Activated CD8-positive, alpha-beta T cell treated with anti-CD3 and anti-CD28 coated beads, Interleukin-2, amount 10 ng/mL, durations not matched to agents 7 days and 5 days (primary cell): ENCODE measurements around the gene ADAMTSL1. TPM values are rescaled to one million over a fixed set of nuclear protein-coding genes. Genes with fewer than 3 reads are reported as not detected.

Experiments used
- ATAC-seq: fragments of 150-1000 bp; cut with Tn5 transposase; one replicate; pipeline ENCODE4 v1.10.0; 2021; ENCODE audit warnings: moderate library complexity
- CTCF ChIA-PET: fragments of 350-600 bp; sonication (Branson Sonifier 250); formaldehyde crosslinking; loops from one replicate; lab custom pipeline; 2021; ENCODE audit warnings: antibody characterized with exemption; lab: Charles Lee
- POLR2A ChIA-PET: fragments of 350-600 bp; sonication (Branson Sonifier 250); formaldehyde crosslinking; loops from one replicate; lab custom pipeline; 2021; ENCODE audit warnings: antibody characterized with exemption; lab: Charles Lee
- DNase-seq: peaks from one replicate; pipeline ENCODE4 v3.0.0-alpha.2; 2020
- H3K27ac Mint-ChIP-seq: one replicate; pipeline ENCODE4 v1.8.0; 2021; ENCODE audit warnings: mild to moderate bottlenecking, mixed read lengths
- H3K27me3 Mint-ChIP-seq: one replicate; pipeline ENCODE4 v1.8.0; 2021; ENCODE audit warnings: low read depth, mixed read lengths
- H3K36me3 Mint-ChIP-seq: one replicate; pipeline ENCODE4 v1.8.0; 2021; ENCODE audit warnings: low read depth, mixed read lengths
- H3K4me1 Mint-ChIP-seq: one replicate; pipeline ENCODE4 v1.8.0; 2021; ENCODE audit warnings: low read depth, mixed read lengths
- H3K4me3 Mint-ChIP-seq: one replicate; pipeline ENCODE4 v1.8.0; 2021; ENCODE audit warnings: mild to moderate bottlenecking, mixed read lengths
- H3K9me3 Mint-ChIP-seq: one replicate; pipeline ENCODE4 v1.8.0; 2022; ENCODE audit warnings: mixed read lengths; ENCODE audit not compliant: insufficient read depth
- total RNA-seq, 2 experiments: library from RNA; stranded (reverse); gene quantifications; one replicate each; pipeline ENCODE4 v1.2.3, GENCODE V29; 2021

ADAMTSL1 gene
- total RNA-seq, 2 experiments from 2014 or later = not detected

DNA sequence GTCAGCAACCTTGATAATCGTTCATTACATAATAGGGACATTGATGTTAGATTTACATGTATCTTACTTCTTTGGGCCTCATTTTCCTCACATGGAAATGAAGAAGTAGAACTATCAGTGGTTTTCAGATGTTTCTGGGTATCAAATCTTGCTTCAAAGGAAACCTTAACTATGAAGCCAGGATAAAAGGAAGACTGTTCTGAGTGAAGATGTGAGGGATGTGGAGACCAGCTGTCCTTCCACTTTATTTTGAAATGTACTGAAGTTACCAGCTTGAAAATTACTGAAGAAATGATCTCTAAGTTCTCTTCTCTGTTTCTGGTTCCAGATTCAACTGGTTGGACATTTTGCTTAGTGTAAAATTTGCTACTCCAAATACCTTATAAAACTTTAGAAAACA is 186.0 kb downstream of the ADAMTSL1 start:
- Mint-ChIP-seq H3K9me3 (no peaks in the 10 kb centered on the region), H3K27me3 (no peaks in the 10 kb centered on the region), H3K27ac (no peak overlapping the region), H3K4me3 (no peak overlapping the region), H3K4me1 (no peaks in the 10 kb centered on the region), H3K36me3 (no peaks in the 10 kb centered on the region)
- DNase-seq = no peak
- ChIA-PET CTCF (no interaction called here), POLR2A (no interaction called here)
- no peak for ATAC-seq

DNA sequence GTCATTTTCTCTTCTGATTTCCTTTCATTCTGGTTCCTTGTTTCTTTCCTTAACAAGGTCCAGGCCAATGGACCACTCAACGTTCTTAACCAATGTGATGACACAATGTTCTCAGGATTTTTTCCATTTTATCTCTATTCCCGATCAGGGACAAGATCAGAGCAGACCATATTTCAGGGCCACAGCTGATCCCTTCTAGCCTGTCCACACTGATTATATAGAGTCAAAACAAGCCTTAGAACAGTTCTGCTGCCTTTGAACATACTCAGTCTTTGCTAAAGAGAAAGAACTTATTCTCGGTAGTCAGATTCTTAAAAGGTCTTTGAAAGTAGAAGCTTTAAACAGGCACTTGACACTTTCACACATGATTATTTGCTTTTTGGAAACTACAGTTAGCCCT is 188.4 kb downstream of the ADAMTSL1 start:
- POLR2A ChIA-PET = no interaction called here

GRCh38 chr9:18665947-18666346 is 192.0 kb downstream of the ADAMTSL1 start:
- ChIA-PET CTCF (no interaction called here), POLR2A (no interaction called here)
- ATAC-seq (no peak), DNase-seq (no peak)
- Mint-ChIP-seq H3K4me3 (no peak overlapping the region), H3K9me3 (no peaks in the 10 kb centered on the region), H3K27me3 (no peaks in the 10 kb centered on the region), H3K36me3 (no peaks in the 10 kb centered on the region), H3K4me1 (no peaks in the 10 kb centered on the region), H3K27ac (no peak overlapping the region)

More for the DNA sequence above, 188.4 kb downstream of the ADAMTSL1 start:
- H3K4me3 Mint-ChIP-seq = no peak overlapping the region
- no peaks in the 10 kb centered on the region for H3K4me1 Mint-ChIP-seq
- no peaks in the 10 kb centered on the region for H3K36me3 Mint-ChIP-seq
- no peaks in the 10 kb centered on the region for H3K27me3 Mint-ChIP-seq
- no peak overlapping the region for H3K27ac Mint-ChIP-seq
- DNase-seq (no peak), ATAC-seq (no peak)
- CTCF ChIA-PET = no interaction called here
- no peaks in the 10 kb centered on the region for H3K9me3 Mint-ChIP-seq

GRCh38 chr9:18666348-18666747 is 192.4 kb downstream of the ADAMTSL1 start:
- POLR2A ChIA-PET = no interaction called here
- no peak for DNase-seq
- ATAC-seq = no peak
- Mint-ChIP-seq H3K36me3 (no peaks in the 10 kb centered on the region), H3K27ac (no peak overlapping the region), H3K4me1 (no peaks in the 10 kb centered on the region), H3K27me3 (no peaks in the 10 kb centered on the region), H3K9me3 (no peaks in the 10 kb centered on the region), H3K4me3 (no peak overlapping the region)
- CTCF ChIA-PET = no interaction called here

DNA sequence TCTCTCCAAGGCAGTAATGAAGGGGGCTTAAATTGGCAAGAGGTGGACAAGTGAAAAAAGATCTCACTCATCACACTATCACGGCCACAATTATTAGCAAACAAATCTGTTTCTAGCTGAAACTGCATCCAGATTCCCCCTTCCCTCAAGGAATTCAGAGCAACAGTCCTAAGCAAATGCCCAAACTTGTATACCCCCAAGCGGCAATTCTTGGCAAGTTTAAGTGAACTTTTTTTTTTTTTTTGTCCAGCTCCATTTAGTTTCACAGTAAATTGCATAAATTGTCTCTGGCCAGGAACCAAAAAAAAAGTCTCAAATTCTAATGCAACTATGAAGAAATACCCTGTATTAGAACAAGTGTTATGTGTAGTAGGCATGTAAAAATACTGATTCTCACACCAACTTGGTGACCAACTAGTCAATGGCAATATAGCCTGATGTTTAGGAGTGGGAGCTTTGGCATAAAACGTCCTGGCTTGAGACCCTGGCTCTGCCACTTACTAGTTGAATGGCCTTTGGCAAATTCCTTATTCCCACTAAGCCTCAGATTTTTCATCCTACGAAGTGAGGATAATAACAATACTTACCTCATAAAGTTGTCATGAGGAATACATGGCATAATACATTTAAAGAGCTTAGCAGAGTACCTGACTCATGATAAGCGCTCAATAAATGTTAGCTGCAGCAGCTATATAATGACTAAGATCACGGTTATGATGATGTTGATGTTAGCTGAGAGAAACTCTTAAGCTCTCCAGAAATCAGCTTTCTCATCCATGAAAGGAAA is 193.2 kb downstream of the ADAMTSL1 start:
- no peaks in the 10 kb centered on the region for H3K27me3 Mint-ChIP-seq
- no peak overlapping the region for H3K27ac Mint-ChIP-seq
- ChIA-PET CTCF (no interaction called here), POLR2A (no interaction called here)
- no peaks in the 10 kb centered on the region for H3K9me3 Mint-ChIP-seq
- no peaks in the 10 kb centered on the region for H3K4me1 Mint-ChIP-seq
- H3K36me3 Mint-ChIP-seq = no peaks in the 10 kb centered on the region
- no peak for ATAC-seq
- DNase-seq = no peak
- H3K4me3 Mint-ChIP-seq = no peak overlapping the region

GRCh38 chr9:18668944-18669343 is 195.0 kb downstream of the ADAMTSL1 start:
- Mint-ChIP-seq H3K27me3 (no peaks in the 10 kb centered on the region), H3K36me3 (no peaks in the 10 kb centered on the region), H3K27ac (no peak overlapping the region), H3K4me3 (no peak overlapping the region), H3K4me1 (no peaks in the 10 kb centered on the region), H3K9me3 (no peaks in the 10 kb centered on the region)
- DNase-seq = no peak
- ChIA-PET CTCF (no interaction called here), POLR2A (no interaction called here)
- no peak for ATAC-seq

- H3K9me3 Mint-ChIP-seq = no peaks in the 10 kb centered on the region
- POLR2A ChIA-PET = no interaction called here
These were observed 198.8 kb downstream of the ADAMTSL1 start for GRCh38 chr9:18672706-18673105.

GRCh38 chr9:18673179-18673578 is 199.2 kb downstream of the ADAMTSL1 start:
- ATAC-seq (no peak), DNase-seq (no peak)
- ChIA-PET POLR2A (no interaction called here), CTCF (no interaction called here)
- Mint-ChIP-seq H3K27me3 (no peaks in the 10 kb centered on the region), H3K4me3 (no peak overlapping the region), H3K36me3 (no peaks in the 10 kb centered on the region), H3K27ac (no peak overlapping the region), H3K4me1 (no peaks in the 10 kb centered on the region), H3K9me3 (no peaks in the 10 kb centered on the region)

More at GRCh38 chr9:18672706-18673105, 198.8 kb downstream of the ADAMTSL1 start:
- CTCF ChIA-PET = no interaction called here
- H3K27me3 Mint-ChIP-seq = no peaks in the 10 kb centered on the region
- ATAC-seq (no peak), DNase-seq (no peak)
- no peak overlapping the region for H3K4me3 Mint-ChIP-seq
- H3K36me3 Mint-ChIP-seq = no peaks in the 10 kb centered on the region
- no peak overlapping the region for H3K27ac Mint-ChIP-seq
- H3K4me1 Mint-ChIP-seq = no peaks in the 10 kb centered on the region

- no peak for DNase-seq
- POLR2A ChIA-PET = no interaction called here
- Mint-ChIP-seq H3K9me3 (no peaks in the 10 kb centered on the region), H3K4me1 (no peaks in the 10 kb centered on the region), H3K27ac (no peak overlapping the region), H3K36me3 (no peaks in the 10 kb centered on the region), H3K27me3 (no peaks in the 10 kb centered on the region), H3K4me3 (no peak overlapping the region)
- ATAC-seq = no peak
- CTCF ChIA-PET = no interaction called here
These were observed 201.4 kb downstream of the ADAMTSL1 start for GRCh38 chr9:18675332-18675731.

DNA sequence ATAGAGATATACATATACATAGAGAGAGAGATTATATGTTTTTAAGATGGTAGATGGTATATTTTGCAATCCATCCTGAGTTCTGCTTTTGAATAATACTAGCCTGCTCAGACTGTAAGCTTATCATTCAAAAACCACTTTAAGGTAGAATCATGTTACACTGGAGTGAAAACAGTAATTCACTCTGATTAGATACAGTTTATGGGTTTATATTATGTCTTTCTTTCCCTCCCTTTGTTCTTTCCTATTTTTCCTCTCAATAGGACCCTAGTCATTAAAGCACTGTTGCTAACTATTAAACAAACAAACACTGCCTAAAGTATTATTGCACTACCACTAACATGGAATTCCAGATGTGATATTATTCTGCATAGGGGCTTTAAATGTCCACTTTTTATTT is 202.0 kb downstream of the ADAMTSL1 start:
- ATAC-seq (no peak), DNase-seq (no peak)
- H3K9me3 Mint-ChIP-seq = no peaks in the 10 kb centered on the region
- H3K36me3 Mint-ChIP-seq = no peaks in the 10 kb centered on the region
- H3K4me1 Mint-ChIP-seq = no peaks in the 10 kb centered on the region
- no peaks in the 10 kb centered on the region for H3K27me3 Mint-ChIP-seq
- ChIA-PET CTCF (no interaction called here), POLR2A (no interaction called here)
- H3K27ac Mint-ChIP-seq = no peak overlapping the region
- H3K4me3 Mint-ChIP-seq = no peak overlapping the region

DNA sequence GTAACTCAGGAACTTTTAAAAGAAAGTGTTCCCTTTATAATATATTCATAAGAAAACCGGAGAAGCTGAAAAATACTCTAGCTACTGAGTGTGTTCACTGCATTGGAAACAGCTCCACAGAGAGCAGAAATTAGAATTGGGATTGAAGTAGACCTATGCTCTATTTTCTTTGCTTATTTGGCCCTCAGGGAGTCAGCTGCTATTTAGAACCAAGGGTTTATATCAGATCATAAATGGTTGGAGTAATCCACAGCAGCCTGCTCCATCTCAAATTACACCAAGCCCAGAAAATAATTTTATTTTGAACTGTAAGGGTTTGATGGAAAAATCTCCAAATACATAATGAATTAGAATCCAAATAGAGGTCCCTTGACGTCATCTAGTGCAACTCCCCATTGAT is 202.6 kb downstream of the ADAMTSL1 start:
- POLR2A ChIA-PET = no interaction called here
- Mint-ChIP-seq H3K27ac (no peak overlapping the region), H3K4me1 (no peaks in the 10 kb centered on the region), H3K36me3 (no peaks in the 10 kb centered on the region), H3K4me3 (no peak overlapping the region), H3K27me3 (no peaks in the 10 kb centered on the region), H3K9me3 (no peaks in the 10 kb centered on the region)
- no peak for ATAC-seq
- CTCF ChIA-PET = no interaction called here
- DNase-seq = no peak

DNA sequence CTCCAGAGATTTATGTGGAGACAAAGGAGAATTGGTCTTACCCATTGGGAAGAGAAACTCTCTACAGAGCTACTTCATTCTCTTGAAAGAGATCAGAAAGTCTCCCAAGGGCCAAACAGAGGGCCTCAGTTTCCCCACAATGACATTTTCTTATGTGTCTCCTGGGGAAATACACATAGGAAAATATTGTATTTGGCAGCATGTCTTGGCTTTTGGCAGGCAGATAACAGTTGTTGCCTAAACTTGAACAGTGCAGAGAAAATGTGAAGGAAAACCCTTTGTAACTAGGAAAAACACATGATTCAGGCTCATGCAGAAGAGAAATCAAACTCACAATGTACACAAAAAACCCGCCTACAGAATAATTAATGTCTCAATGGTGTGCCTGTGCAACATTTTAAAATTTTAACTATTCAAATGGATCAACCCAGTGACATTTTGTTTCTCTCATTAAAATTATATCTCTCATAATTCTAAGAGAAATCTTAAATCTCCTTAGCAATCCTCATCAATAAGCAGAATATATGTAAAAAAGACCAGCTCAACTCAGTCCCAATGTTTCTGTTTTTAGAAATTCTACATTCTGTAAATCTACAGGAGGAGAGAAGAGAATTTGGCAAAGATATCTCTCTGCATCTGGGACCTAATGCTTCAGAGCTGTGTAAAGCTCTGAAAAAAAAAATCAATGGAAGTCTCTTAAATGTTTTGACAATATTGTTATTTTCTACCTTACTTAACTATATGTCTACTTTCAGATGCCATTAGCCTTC is 205.1 kb downstream of the ADAMTSL1 start:
- ChIA-PET CTCF (no interaction called here), POLR2A (no interaction called here)
- ATAC-seq (no peak), DNase-seq (no peak)
- Mint-ChIP-seq H3K36me3 (no peaks in the 10 kb centered on the region), H3K27me3 (no peaks in the 10 kb centered on the region), H3K9me3 (no peaks in the 10 kb centered on the region), H3K27ac (no peak overlapping the region), H3K4me3 (no peak overlapping the region), H3K4me1 (no peaks in the 10 kb centered on the region)
